Measurements from ENCODE around the gene ZRANB1. TPM values are rescaled to one million over a fixed set of nuclear protein-coding genes. Genes with fewer than 3 reads are reported as not detected.

The ZRANB1 gene
- total RNA-seq, 2 experiments from 2014 or later: 21.2 to 22.2 TPM

- DNase-seq: no peak
- no peak overlapping the region for H3K27ac Mint-ChIP-seq
- Histone ChIP-seq H3K4me1 (ENCODE audit: insufficient read depth, low read length) (no peaks in the 10 kb centered on the region), H3K4me3 (ENCODE audit: low read length) (no peak overlapping the region), H3K27ac (ENCODE audit: low read depth in 1 of 2, low read length in 2 of 2) (no peak overlapping the region), H3K9me3 (ENCODE audit: control insufficient read depth in 1 of 2, insufficient read depth in 1 of 2, low read length in 2 of 2) (peaks cover 0 to 11% of the 10 kb centered on the region in 2 experiments), H3K36me3 (ENCODE audit: insufficient read depth, low read length) (no peaks in the 10 kb centered on the region), H3K27me3 (ENCODE audit: control insufficient read depth in 1 of 2, insufficient read depth in 2 of 2, low read length in 2 of 2) (no peaks in the 10 kb centered on the region)
- no peak for TF ChIP-seq CTCF (IDR thresholded peaks at IDR 0.05)
- no peaks in the 10 kb centered on the region for H3K36me3 Mint-ChIP-seq (ENCODE audit: low read depth)
- H3K4me1 Mint-ChIP-seq (ENCODE audit: low read depth): no peaks in the 10 kb centered on the region
- H3K9me3 Mint-ChIP-seq: peaks cover 4% of the 10 kb centered on the region
- no peaks in the 10 kb centered on the region for H3K27me3 Mint-ChIP-seq
- ATAC-seq (ENCODE audit: poor library complexity): no peak
- intact Hi-C loops (cut with DNase I, micrococcal nuclease): no loop called here
- ChIA-PET POLR2A (no interaction called here), CTCF (no interaction called here)
- H3K4me3 Mint-ChIP-seq: no peak overlapping the region
Observed at GRCh38 chr10:125022671-125023070, 80.7 kb downstream of the ZRANB1 start.

DNA sequence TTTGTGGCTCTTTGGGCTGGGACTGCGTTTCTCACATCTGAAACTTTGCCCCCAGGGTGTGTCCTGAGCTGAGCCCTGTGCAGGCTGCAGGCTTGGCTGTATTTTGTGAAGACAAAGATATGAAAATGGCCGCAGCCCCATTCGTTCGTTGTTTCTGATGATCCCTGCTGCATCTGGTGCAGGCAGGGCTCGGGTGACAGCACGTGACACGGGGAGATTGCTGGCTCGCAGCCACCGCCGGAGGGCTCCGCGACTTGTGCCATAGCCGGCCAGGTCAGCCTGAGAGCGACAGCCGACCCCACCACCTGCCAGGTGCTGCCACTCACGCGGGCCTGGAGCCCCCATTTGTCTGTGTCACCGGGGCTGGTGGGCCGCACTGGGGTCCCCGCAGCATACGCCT, 81.3 kb downstream of the ZRANB1 start:
- ATAC-seq (ENCODE audit: poor library complexity) (no peak), DNase-seq (no peak)
- H3K4me3 ChIP-seq (ENCODE audit: low read length): no peak overlapping the region
- no peak overlapping the region for H3K27ac ChIP-seq (ENCODE audit: low read depth in 1 of 2, low read length in 2 of 2)
- H3K4me1 ChIP-seq (ENCODE audit: insufficient read depth, low read length): no peaks in the 10 kb centered on the region
- intact Hi-C loops (cut with DNase I, micrococcal nuclease): no loop called here
- Mint-ChIP-seq H3K36me3 (ENCODE audit: low read depth) (no peaks in the 10 kb centered on the region), H3K4me1 (ENCODE audit: low read depth) (no peaks in the 10 kb centered on the region), H3K4me3 (no peak overlapping the region), H3K9me3 (peaks cover 4% of the 10 kb centered on the region), H3K27ac (no peak overlapping the region), H3K27me3 (no peaks in the 10 kb centered on the region)
- POLR2A ChIA-PET: no interaction called here
- H3K36me3 ChIP-seq (ENCODE audit: insufficient read depth, low read length): no peaks in the 10 kb centered on the region
- CTCF ChIA-PET: no interaction called here
- no peaks in the 10 kb centered on the region for H3K27me3 ChIP-seq (ENCODE audit: control insufficient read depth in 1 of 2, insufficient read depth in 2 of 2, low read length in 2 of 2)
- H3K9me3 ChIP-seq (ENCODE audit: control insufficient read depth in 1 of 2, insufficient read depth in 1 of 2, low read length in 2 of 2): peaks cover 0 to 11% of the 10 kb centered on the region in 2 experiments
- TF ChIP-seq CTCF (IDR thresholded peaks at IDR 0.05): no peak

GRCh38 chr10:125023862-125024496, 82.1 kb downstream of the ZRANB1 start:
- Histone ChIP-seq H3K36me3 (ENCODE audit: insufficient read depth, low read length) (no peaks in the 10 kb centered on the region), H3K27ac (ENCODE audit: low read depth in 1 of 2, low read length in 2 of 2) (no peak overlapping the region), H3K27me3 (ENCODE audit: control insufficient read depth in 1 of 2, insufficient read depth in 2 of 2, low read length in 2 of 2) (no peaks in the 10 kb centered on the region), H3K4me3 (ENCODE audit: low read length) (no peak overlapping the region), H3K9me3 (ENCODE audit: control insufficient read depth in 1 of 2, insufficient read depth in 1 of 2, low read length in 2 of 2) (peaks cover 0 to 11% of the 10 kb centered on the region in 2 experiments), H3K4me1 (ENCODE audit: insufficient read depth, low read length) (no peaks in the 10 kb centered on the region)
- CTCF ChIA-PET: no interaction called here
- no peak for TF ChIP-seq CTCF (IDR thresholded peaks at IDR 0.05)
- no peaks in the 10 kb centered on the region for H3K4me1 Mint-ChIP-seq (ENCODE audit: low read depth)
- H3K9me3 Mint-ChIP-seq: peaks cover 4% of the 10 kb centered on the region
- POLR2A ChIA-PET: no interaction called here
- H3K36me3 Mint-ChIP-seq (ENCODE audit: low read depth): no peaks in the 10 kb centered on the region
- no peaks in the 10 kb centered on the region for H3K27me3 Mint-ChIP-seq
- intact Hi-C loops (cut with DNase I, micrococcal nuclease): no loop called here
- H3K4me3 Mint-ChIP-seq: no peak overlapping the region
- H3K27ac Mint-ChIP-seq: no peak overlapping the region
- DNase-seq: no peak
- ATAC-seq (ENCODE audit: poor library complexity): no peak
